ENCODE measurements around the gene KCTD1. TPM values are rescaled to one million over a fixed set of nuclear protein-coding genes. Genes with fewer than 3 reads are reported as not detected.

Gene KCTD1
- total and polyA plus RNA-seq, 2 of the 8 experiments (the other 6 are each of a cell fraction or from before 2014, with no cell fraction given), result 7.7 to 14.0 TPM

- no peak overlapping the region for H4K91ac ChIP-seq (replicated peaks; ENCODE audit: insufficient read length, low read length)
- H2BK5ac ChIP-seq (ENCODE audit: low read depth, low read length), result no peak overlapping the region
- H3K23me2 ChIP-seq (ENCODE audit: low read depth, low read length), result no peaks in the 10 kb centered on the region
- FAIRE-seq (no peak), DNase-seq (ENCODE audit: low read depth in 1 of 2, low spot score in 2 of 2) (no peak)
- no peak overlapping the region for H3K4ac ChIP-seq (replicated peaks; ENCODE audit: insufficient read length, low read depth, low read length)
- H3K79me2 ChIP-seq (ENCODE audit: control insufficient read depth in 1 of 2, insufficient read depth in 2 of 2, low read length in 2 of 2), result no peaks in the 10 kb centered on the region
- no peak overlapping the region for H2AFZ ChIP-seq (ENCODE audit: low read length)
- no peak overlapping the region for H4K8ac ChIP-seq (ENCODE audit: extremely low read depth, insufficient read depth, low read length)
- peaks cover 3 to 8% (median 7%) of the 10 kb centered on the region in 4 experiments for H3K4me1 ChIP-seq (replicated peaks in 1 of 4; ENCODE audit: control insufficient read depth in 3 of 4, insufficient read depth in 4 of 4, low read length in 3 of 4)
- ChIA-PET POLR2A (ENCODE audit: partially characterized antibody) (interaction anchor here (0.9 to 1.2 kb wide), 2 partner anchors 13 to 90 kb away, joined by 3 to 4 read pairs; no protein-coding TSS in a partner anchor), CTCF (ENCODE audit: partially characterized antibody) (interaction anchor here (0.6 to 4.8 kb wide), 7 partner anchors 9 to 162 kb away, joined by 3 to 22 read pairs (median 6); no protein-coding TSS in a partner anchor)
- TF ChIP-seq EP300 (IDR thresholded peaks at IDR 0.05; ENCODE audit: borderline replicate concordance in 1 of 2, low read depth in 2 of 2, low read length in 2 of 2) (no peak), POLR2A (IDR thresholded peaks at IDR 0.05; ENCODE audit: control extremely low read depth in 1 of 2, low read depth in 2 of 2, low read length in 2 of 2) (no peak), CHD2 (IDR thresholded peaks at IDR 0.05; ENCODE audit: low read length) (no peak), TCF12 (IDR thresholded peaks at IDR 0.05; ENCODE audit: low read depth, low read length) (no peak), BACH1 (IDR thresholded peaks at IDR 0.05; ENCODE audit: low read length) (no peak), NRF1 (IDR thresholded peaks at IDR 0.05; ENCODE audit: low read depth, low read length) (no peak), CEBPB (IDR thresholded peaks at IDR 0.05; ENCODE audit: low read depth, low read length) (no peak), EZH2 (IDR thresholded peaks at IDR 0.05; ENCODE audit: low read depth, low read length, severe bottlenecking) (no peak), BRCA1 (IDR thresholded peaks at IDR 0.05; ENCODE audit: low read depth, low read length) (no peak)
- no peak overlapping the region for H4K5ac ChIP-seq (ENCODE audit: insufficient read length, low read depth, low read length)
- no peak overlapping the region for H2BK120ac ChIP-seq (replicated peaks; ENCODE audit: low read depth, low read length)
- H3K4me2 ChIP-seq (ENCODE audit: insufficient read depth in 1 of 2, low read depth in 2 of 2, low read length in 2 of 2), result no peak overlapping the region
- no peak overlapping the region for H3K14ac ChIP-seq (ENCODE audit: insufficient read length)
- H3K23ac ChIP-seq (ENCODE audit: insufficient read length), result no peak overlapping the region
- H2BK15ac ChIP-seq (ENCODE audit: low read length), result no peak overlapping the region
- no peak overlapping the region for H2BK20ac ChIP-seq (ENCODE audit: low read length)
- no peak overlapping the region for H3K27ac ChIP-seq (ENCODE audit: low read depth, low read length)
- H3K9ac ChIP-seq (replicated peaks in 1 of 4; ENCODE audit: extremely low read depth in 1 of 4, low read depth in 3 of 4, low read length in 3 of 4), result no peak overlapping the region
- H3K18ac ChIP-seq (ENCODE audit: extremely low read depth, low read length), result no peak overlapping the region
- 94% methylated on average over 3 of the region's 3 CpGs; no CpG with 5 or more reads in 1 of the 2 experiments for WGBS, 2 experiments (ENCODE audit: extremely low coverage in 1 of 2, insufficient coverage in 1 of 2, insufficient read length in 1 of 2, insufficient replicate concordance in 2 of 2, low coverage in 1 of 2, low lambda C conversion rate in 2 of 2, missing lambda C conversion rate in 1 of 2)
- H3K36me3 ChIP-seq (ENCODE audit: control insufficient read depth in 2 of 4, insufficient read depth in 4 of 4, low read length in 3 of 4), result peaks cover 0 to 3% (median 0%) of the 10 kb centered on the region in 4 experiments; a peak in 2 of 8 replicates
- no peaks in the 10 kb centered on the region for H3K79me1 ChIP-seq (ENCODE audit: low read depth, low read length)
- H2BK12ac ChIP-seq (ENCODE audit: low read depth, low read length), result no peak overlapping the region
- H4K20me1 ChIP-seq (replicated peaks in 1 of 2; ENCODE audit: control insufficient read depth in 1 of 2, insufficient read depth in 2 of 2, low read length in 2 of 2), result no peaks in the 10 kb centered on the region
- no peaks in the 10 kb centered on the region for H3K9me3 ChIP-seq (ENCODE audit: insufficient read depth in 2 of 2, low read depth in 1 of 2, low read length in 1 of 2)
- peaks cover 0 to 7% (median 5%) of the 10 kb centered on the region in 4 experiments; a peak in 3 of 7 replicates for H3K27me3 ChIP-seq (replicated peaks in 1 of 4; ENCODE audit: control insufficient read depth in 3 of 4, extremely low read depth in 1 of 4, insufficient read depth in 3 of 4, low read length in 3 of 4)
- H2AK5ac ChIP-seq (ENCODE audit: low read depth, low read length), result no peak overlapping the region
- no peak overlapping the region for H3K4me3 ChIP-seq (ENCODE audit: extremely low read depth in 1 of 4, insufficient read depth in 2 of 4, low read depth in 3 of 4, low read length in 4 of 4)
- no peak overlapping the region for H3K56ac ChIP-seq (replicated peaks; ENCODE audit: insufficient read length, low read depth, low read length)
Measured at GRCh38 chr18:26459884-26460283, 88.5 kb downstream of the KCTD1 start.

Data from H1 (cell line).